Measurements from ENCODE around the gene COPZ2.
"Not testable (repeated sequence)": the region's sequence is repeated elsewhere in the genome, so short reads cannot be mapped to it uniquely, and the experiment has no call there.

Gene COPZ2

GRCh38 chr17:48055531-48056245 lies 18.1 kb upstream of the COPZ2 start:
- DNase-seq = peak; percentile 69

GRCh38 chr17:48054238-48055185 lies 16.9 kb upstream of the COPZ2 start:
- DNase-seq = no peak

GRCh38 chr17:48053758-48054237 lies 16.2 kb upstream of the COPZ2 start:
- DNase-seq = no peak

GRCh38 chr17:48052956-48053757 lies 15.6 kb upstream of the COPZ2 start:
- DNase-seq = no peak

- DNase-seq = no peak
Measured at GRCh38 chr17:48051706-48052486, 14.3 kb upstream of the COPZ2 start.

GRCh38 chr17:48051283-48051682 lies 13.7 kb upstream of the COPZ2 start:
- DNase-seq = no peak

GRCh38 chr17:48048384-48049126 lies 11.0 kb upstream of the COPZ2 start:
- DNase-seq = peak; percentile 57

GRCh38 chr17:48047741-48048383 lies 10.3 kb upstream of the COPZ2 start, which contains the start of gene NFE2L1:
Gene NFE2L1 (plus strand): TSS chr17:48048359. CDS start chr17:48051119, 2,760 bp downstream.
- peak; percentile 99 for DNase-seq

- DNase-seq = no peak
Measured at GRCh38 chr17:48047113-48047740, 9.6 kb upstream of the COPZ2 start.

GRCh38 chr17:48046296-48046695 lies 8.7 kb upstream of the COPZ2 start:
- DNase-seq = no peak

- no peak for DNase-seq
Measured at GRCh38 chr17:48045316-48046001, 7.9 kb upstream of the COPZ2 start.

GRCh38 chr17:48044851-48045250 lies 7.3 kb upstream of the COPZ2 start:
- DNase-seq = no peak

GRCh38 chr17:48043176-48043575 lies 5.6 kb upstream of the COPZ2 start:
- DNase-seq = no peak

- no peak for DNase-seq
Measured at GRCh38 chr17:48038687-48039086, 1.1 kb upstream of the COPZ2 start.

- no peak for DNase-seq
Measured at GRCh38 chr17:48037838-48038323, 284 bp upstream of the COPZ2 start.

- DNase-seq = no peak
Measured at GRCh38 chr17:48036693-48037035, 933 bp downstream of the COPZ2 start.

- DNase-seq = not testable (repeated sequence)
Measured at GRCh38 chr17:48034734-48035133, 2.9 kb downstream of the COPZ2 start.

GRCh38 chr17:48031966-48032365 lies 5.6 kb downstream of the COPZ2 start:
- no peak for DNase-seq

GRCh38 chr17:48030531-48030930 lies 7.1 kb downstream of the COPZ2 start:
- no peak for DNase-seq

GRCh38 chr17:48028736-48029135 lies 8.9 kb downstream of the COPZ2 start:
- DNase-seq = no peak
